ENCODE results near the gene TCF4. TPM values are rescaled to one million over a fixed set of nuclear protein-coding genes. Genes with fewer than 3 reads are reported as not detected.

TCF4 gene
- total RNA-seq, 5 donors from 2014 or later (not counting 1 experiment from before 2014, with no cell fraction given) = 2.6 to 11.0 (median 6.6) TPM

DNA sequence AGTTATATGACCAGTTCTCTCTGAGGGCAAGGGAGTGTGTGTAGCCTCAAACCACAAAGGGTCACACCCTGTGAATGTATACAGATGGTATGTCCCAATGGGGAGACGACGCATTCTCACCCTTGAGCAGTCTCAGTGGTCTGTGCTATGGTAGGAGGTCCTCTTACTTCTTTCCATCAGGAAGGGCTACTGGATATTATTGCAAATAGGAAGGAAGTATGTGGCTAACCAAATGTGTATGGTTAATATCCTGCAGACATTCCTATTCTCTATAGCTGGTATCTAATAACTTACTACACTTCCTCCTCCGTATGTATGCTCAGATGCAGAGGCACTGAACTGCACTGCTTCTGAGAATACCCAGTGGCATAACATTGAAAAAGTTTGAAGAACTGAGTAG is 322.0 kb downstream of the TCF4 start:
- peaks cover 0 to 2% (median 0%) of the 10 kb centered on the region in 3 donors for H3K9me3 Mint-ChIP-seq
- H3K27me3 Mint-ChIP-seq = no peaks in the 10 kb centered on the region
- DNase-seq = no peak
- Histone ChIP-seq H3K4me1 (ENCODE audit: control insufficient read depth in 1 of 2, extremely low read depth in 1 of 2, insufficient read depth in 2 of 2, low read length in 2 of 2) (no peaks in the 10 kb centered on the region), H3K27ac (ENCODE audit: low read length) (no peak overlapping the region), H3K9me3 (no peaks in the 10 kb centered on the region), H3K27me3 (replicated peaks in 1 of 2; ENCODE audit: control insufficient read depth in 2 of 2, extremely low read depth in 1 of 2, insufficient read depth in 2 of 2, low read length in 1 of 2) (no peaks in the 10 kb centered on the region), H3K4me3 (ENCODE audit: control insufficient read depth in 1 of 2, extremely low read depth in 1 of 2, low read length in 1 of 2) (no peak overlapping the region), H3K36me3 (ENCODE audit: control insufficient read depth in 2 of 2, extremely low read depth in 1 of 2, insufficient read depth in 1 of 2, low read length in 1 of 2) (no peaks in the 10 kb centered on the region)
- H3K4me1 Mint-ChIP-seq = no peaks in the 10 kb centered on the region
- no peaks in the 10 kb centered on the region for H3K36me3 Mint-ChIP-seq
- CTCF ChIA-PET = interaction anchor here in 1 of 2 donors (0.6 kb wide), 1 partner anchor 1367 kb away, joined by 3 read pairs; no protein-coding TSS in a partner anchor
- no peak for ATAC-seq (replicated peaks in 1 of 4)
- POLR2A ChIA-PET = no interaction called here
- WGBS (ENCODE audit: insufficient coverage) = no CpG with 5 or more reads among the region's 3 CpGs
- H3K27ac Mint-ChIP-seq = no peak overlapping the region
- H3K4me3 Mint-ChIP-seq = no peak overlapping the region

DNA sequence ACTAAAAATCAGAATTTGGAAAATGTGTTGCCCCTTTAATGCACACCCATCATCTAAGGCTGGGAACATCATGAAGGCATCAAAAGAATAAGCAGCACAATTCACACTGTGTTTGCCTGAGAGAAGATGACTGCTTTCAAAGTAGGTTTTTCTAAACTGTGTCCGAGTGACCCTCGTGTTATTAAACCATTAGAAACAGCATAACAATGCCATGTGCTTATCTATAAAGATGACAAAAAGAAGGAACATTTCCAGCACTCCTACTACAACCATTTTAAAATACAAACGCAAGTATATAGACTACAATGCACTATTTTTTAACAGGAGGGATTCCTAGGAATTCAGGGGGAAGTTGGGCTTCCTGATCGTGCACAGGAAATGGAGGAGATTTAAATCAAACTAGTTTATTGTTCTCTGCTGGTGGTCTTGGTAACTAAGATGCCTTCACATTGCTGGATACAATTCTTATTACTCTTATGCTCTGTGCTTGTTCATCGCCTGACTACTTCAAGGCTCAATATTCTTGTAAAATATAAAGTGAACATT is 322.8 kb downstream of the TCF4 start:
- ChIA-PET POLR2A (no interaction called here), CTCF (no interaction called here)
- no peaks in the 10 kb centered on the region for H3K27me3 Mint-ChIP-seq
- Histone ChIP-seq H3K27ac (ENCODE audit: low read length) (no peak overlapping the region), H3K4me1 (ENCODE audit: control insufficient read depth in 1 of 2, extremely low read depth in 1 of 2, insufficient read depth in 2 of 2, low read length in 2 of 2) (no peaks in the 10 kb centered on the region), H3K9me3 (no peaks in the 10 kb centered on the region), H3K27me3 (replicated peaks in 1 of 2; ENCODE audit: control insufficient read depth in 2 of 2, extremely low read depth in 1 of 2, insufficient read depth in 2 of 2, low read length in 1 of 2) (no peaks in the 10 kb centered on the region), H3K4me3 (ENCODE audit: control insufficient read depth in 1 of 2, extremely low read depth in 1 of 2, low read length in 1 of 2) (no peak overlapping the region), H3K36me3 (ENCODE audit: control insufficient read depth in 2 of 2, extremely low read depth in 1 of 2, insufficient read depth in 1 of 2, low read length in 1 of 2) (no peaks in the 10 kb centered on the region)
- DNase-seq = no peak
- no peaks in the 10 kb centered on the region for H3K4me1 Mint-ChIP-seq
- no peak overlapping the region for H3K27ac Mint-ChIP-seq
- no peak overlapping the region for H3K4me3 Mint-ChIP-seq
- no peak for ATAC-seq (replicated peaks in 1 of 4)
- no CpG with 5 or more reads among the region's 5 CpGs for WGBS (ENCODE audit: insufficient coverage)
- H3K9me3 Mint-ChIP-seq = peaks cover 0 to 2% (median 0%) of the 10 kb centered on the region in 3 donors
- no peaks in the 10 kb centered on the region for H3K36me3 Mint-ChIP-seq

DNA sequence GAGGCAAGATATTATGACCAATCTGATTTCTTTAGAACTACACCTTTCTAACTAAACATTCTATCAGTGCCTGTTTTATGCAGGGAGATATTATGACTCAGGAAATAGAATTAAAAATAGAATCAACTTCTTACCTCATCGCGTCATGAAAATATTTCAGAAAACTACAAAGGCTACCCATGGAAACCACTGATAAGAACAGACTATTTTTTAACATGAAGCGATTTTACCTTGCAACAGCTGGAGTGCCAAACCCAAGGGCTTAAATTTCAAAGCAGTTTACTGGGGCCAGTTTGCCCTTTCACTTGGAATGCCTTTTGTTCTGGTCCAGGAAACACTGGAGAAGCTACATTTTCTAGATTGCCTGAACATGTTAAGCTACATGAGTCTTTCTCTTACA is 323.9 kb downstream of the TCF4 start:
- ChIA-PET POLR2A (interaction anchor here in 1 of 2 donors (0.7 kb wide), 1 partner anchor 180 kb away, joined by 5 read pairs; no protein-coding TSS in a partner anchor), CTCF (no interaction called here)
- H3K4me3 Mint-ChIP-seq = no peak overlapping the region
- no peak for ATAC-seq (replicated peaks in 1 of 4)
- H3K9me3 ChIP-seq = no peaks in the 10 kb centered on the region
- no peaks in the 10 kb centered on the region for H3K4me1 Mint-ChIP-seq
- no peak overlapping the region for H3K4me3 ChIP-seq (ENCODE audit: control insufficient read depth in 1 of 2, extremely low read depth in 1 of 2, low read length in 1 of 2)
- H3K27ac Mint-ChIP-seq = no peak overlapping the region
- no peak for DNase-seq
- 33% methylated on average over 1 of the region's 3 CpGs for WGBS (ENCODE audit: insufficient coverage)
- no peaks in the 10 kb centered on the region for H3K27me3 ChIP-seq (replicated peaks in 1 of 2; ENCODE audit: control insufficient read depth in 2 of 2, extremely low read depth in 1 of 2, insufficient read depth in 2 of 2, low read length in 1 of 2)
- H3K36me3 Mint-ChIP-seq = no peaks in the 10 kb centered on the region
- H3K4me1 ChIP-seq (ENCODE audit: control insufficient read depth in 1 of 2, extremely low read depth in 1 of 2, insufficient read depth in 2 of 2, low read length in 2 of 2) = no peaks in the 10 kb centered on the region
- H3K27me3 Mint-ChIP-seq = no peaks in the 10 kb centered on the region
- no peaks in the 10 kb centered on the region for H3K36me3 ChIP-seq (ENCODE audit: control insufficient read depth in 2 of 2, extremely low read depth in 1 of 2, insufficient read depth in 1 of 2, low read length in 1 of 2)
- no peaks in the 10 kb centered on the region for H3K9me3 Mint-ChIP-seq
- no peak overlapping the region for H3K27ac ChIP-seq (ENCODE audit: low read length)

DNA sequence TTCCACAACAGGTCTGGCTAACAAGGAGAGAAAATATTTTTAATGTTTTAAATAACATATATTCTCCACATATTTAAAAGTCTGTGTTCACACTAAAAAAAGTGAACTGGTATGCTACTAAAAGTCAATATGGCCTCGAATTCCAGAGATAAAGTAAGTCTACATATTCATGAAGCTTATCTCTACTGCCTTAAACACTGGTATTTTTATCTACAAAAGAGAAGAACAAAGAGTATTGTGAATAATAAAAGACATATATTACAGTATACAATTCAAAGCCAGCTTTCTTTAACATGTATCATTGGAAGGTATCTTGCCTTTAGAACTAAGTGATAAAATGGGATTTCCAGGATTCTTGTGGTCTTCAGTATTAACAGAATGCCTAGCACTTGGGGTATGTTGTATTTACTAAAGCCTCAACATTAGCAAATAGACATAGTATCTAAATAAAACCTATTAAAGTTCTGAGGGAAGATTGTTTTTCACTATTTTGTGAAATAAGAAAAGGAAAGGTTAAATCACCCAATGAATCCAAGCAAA is 325.9 kb downstream of the TCF4 start:
- Mint-ChIP-seq H3K4me1 (no peaks in the 10 kb centered on the region), H3K27ac (no peak overlapping the region), H3K36me3 (no peaks in the 10 kb centered on the region), H3K4me3 (no peak overlapping the region), H3K27me3 (no peaks in the 10 kb centered on the region), H3K9me3 (no peaks in the 10 kb centered on the region)
- Histone ChIP-seq H3K4me1 (ENCODE audit: control insufficient read depth in 1 of 2, extremely low read depth in 1 of 2, insufficient read depth in 2 of 2, low read length in 2 of 2) (no peaks in the 10 kb centered on the region), H3K36me3 (ENCODE audit: control insufficient read depth in 2 of 2, extremely low read depth in 1 of 2, insufficient read depth in 1 of 2, low read length in 1 of 2) (no peaks in the 10 kb centered on the region), H3K9me3 (no peaks in the 10 kb centered on the region), H3K27ac (ENCODE audit: low read length) (no peak overlapping the region), H3K27me3 (replicated peaks in 1 of 2; ENCODE audit: control insufficient read depth in 2 of 2, extremely low read depth in 1 of 2, insufficient read depth in 2 of 2, low read length in 1 of 2) (no peaks in the 10 kb centered on the region), H3K4me3 (ENCODE audit: control insufficient read depth in 1 of 2, extremely low read depth in 1 of 2, low read length in 1 of 2) (no peak overlapping the region)
- WGBS (ENCODE audit: insufficient coverage) = no CpG with 5 or more reads among the region's 1 CpG
- ChIA-PET POLR2A (interaction anchor here in 1 of 2 donors (0.6 kb wide), 1 partner anchor 38 kb away, joined by 8 read pairs; no protein-coding TSS in a partner anchor), CTCF (no interaction called here)
- no peak for DNase-seq
- ATAC-seq (replicated peaks in 1 of 4) = no peak

DNA sequence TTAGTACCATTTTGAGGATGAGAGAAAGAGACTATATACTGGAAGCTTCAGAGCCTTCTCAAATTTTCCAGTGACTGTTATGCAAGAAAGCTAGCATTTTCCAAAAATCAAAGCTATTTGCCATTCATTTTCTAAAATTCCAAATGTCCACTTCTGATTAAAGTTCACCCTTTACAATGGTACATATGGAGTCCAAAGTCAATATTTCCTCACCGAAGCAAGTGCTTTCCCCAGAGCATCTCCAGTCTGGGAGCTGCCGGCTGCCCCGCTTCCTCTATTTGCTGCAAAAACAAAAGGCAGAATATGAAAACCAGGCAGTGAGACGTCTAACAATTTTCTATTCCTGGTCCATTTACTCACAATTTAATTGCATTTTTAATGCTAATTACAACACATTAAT is 326.7 kb downstream of the TCF4 start:
- Histone ChIP-seq H3K4me3 (ENCODE audit: control insufficient read depth in 1 of 2, extremely low read depth in 1 of 2, low read length in 1 of 2) (no peak overlapping the region), H3K4me1 (ENCODE audit: control insufficient read depth in 1 of 2, extremely low read depth in 1 of 2, insufficient read depth in 2 of 2, low read length in 2 of 2) (no peaks in the 10 kb centered on the region), H3K27ac (ENCODE audit: low read length) (no peak overlapping the region), H3K27me3 (replicated peaks in 1 of 2; ENCODE audit: control insufficient read depth in 2 of 2, extremely low read depth in 1 of 2, insufficient read depth in 2 of 2, low read length in 1 of 2) (no peaks in the 10 kb centered on the region), H3K9me3 (no peaks in the 10 kb centered on the region), H3K36me3 (ENCODE audit: control insufficient read depth in 2 of 2, extremely low read depth in 1 of 2, insufficient read depth in 1 of 2, low read length in 1 of 2) (no peaks in the 10 kb centered on the region)
- DNase-seq (no peak), ATAC-seq (replicated peaks in 1 of 4) (no peak)
- no peaks in the 10 kb centered on the region for H3K4me1 Mint-ChIP-seq
- H3K27me3 Mint-ChIP-seq = no peaks in the 10 kb centered on the region
- 90% methylated on average over 2 of the region's 4 CpGs for WGBS (ENCODE audit: insufficient coverage)
- no peak overlapping the region for H3K27ac Mint-ChIP-seq
- no peaks in the 10 kb centered on the region for H3K9me3 Mint-ChIP-seq
- no peak overlapping the region for H3K4me3 Mint-ChIP-seq
- POLR2A ChIA-PET = no interaction called here
- H3K36me3 Mint-ChIP-seq = no peaks in the 10 kb centered on the region
- CTCF ChIA-PET = no interaction called here

DNA sequence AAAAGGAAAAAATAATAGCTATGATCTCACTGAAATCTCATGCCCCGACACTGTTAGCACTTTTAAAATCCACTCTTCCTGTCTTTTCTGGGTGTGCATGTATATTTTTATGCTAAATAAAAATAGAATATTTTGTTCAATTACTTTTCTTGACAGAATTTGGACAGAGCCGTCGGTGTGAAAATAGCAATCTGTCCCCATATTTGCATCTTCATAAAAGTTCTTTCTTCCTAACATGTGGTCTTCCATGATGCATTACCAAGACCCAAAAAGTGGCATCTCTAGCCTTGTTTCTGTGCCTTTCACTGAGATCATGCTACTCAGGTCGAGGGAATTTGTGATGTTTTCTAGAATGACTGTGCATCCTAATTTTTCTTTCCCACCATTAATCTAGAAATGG is 329.9 kb downstream of the TCF4 start:
- Histone ChIP-seq H3K27me3 (replicated peaks in 1 of 2; ENCODE audit: control insufficient read depth in 2 of 2, extremely low read depth in 1 of 2, insufficient read depth in 2 of 2, low read length in 1 of 2) (no peaks in the 10 kb centered on the region), H3K9me3 (no peaks in the 10 kb centered on the region), H3K36me3 (ENCODE audit: control insufficient read depth in 2 of 2, extremely low read depth in 1 of 2, insufficient read depth in 1 of 2, low read length in 1 of 2) (no peaks in the 10 kb centered on the region), H3K27ac (ENCODE audit: low read length) (no peak overlapping the region), H3K4me3 (ENCODE audit: control insufficient read depth in 1 of 2, extremely low read depth in 1 of 2, low read length in 1 of 2) (no peak overlapping the region), H3K4me1 (ENCODE audit: control insufficient read depth in 1 of 2, extremely low read depth in 1 of 2, insufficient read depth in 2 of 2, low read length in 2 of 2) (no peaks in the 10 kb centered on the region)
- WGBS (ENCODE audit: insufficient coverage) = 100% methylated on average over 2 of the region's 4 CpGs
- no peaks in the 10 kb centered on the region for H3K36me3 Mint-ChIP-seq
- no peak for DNase-seq
- no peaks in the 10 kb centered on the region for H3K27me3 Mint-ChIP-seq
- H3K4me3 Mint-ChIP-seq = no peak overlapping the region
- POLR2A ChIA-PET = no interaction called here
- H3K4me1 Mint-ChIP-seq = no peaks in the 10 kb centered on the region
- ATAC-seq (replicated peaks in 1 of 4) = no peak
- CTCF ChIA-PET = no interaction called here
- no peaks in the 10 kb centered on the region for H3K9me3 Mint-ChIP-seq
- H3K27ac Mint-ChIP-seq = no peak overlapping the region

DNA sequence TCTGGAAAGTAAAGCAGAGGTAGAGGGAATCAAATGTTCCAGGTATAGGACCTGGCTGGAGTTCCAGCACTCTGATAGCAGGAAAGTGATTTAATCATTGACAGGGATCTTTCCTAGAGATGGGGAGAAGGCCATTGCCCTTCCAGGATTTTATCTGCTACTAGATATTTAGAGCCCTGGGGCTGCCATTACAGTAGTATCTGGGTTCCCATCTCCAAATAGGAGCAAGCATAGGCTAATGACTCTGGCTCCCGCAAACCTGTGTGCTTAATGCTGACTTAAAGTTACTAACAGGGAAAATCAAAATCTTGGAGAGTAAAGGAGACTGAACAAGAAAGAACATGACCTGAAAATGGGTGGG is 331.1 kb downstream of the TCF4 start:
- Histone ChIP-seq H3K4me3 (ENCODE audit: control insufficient read depth in 1 of 2, extremely low read depth in 1 of 2, low read length in 1 of 2) (no peak overlapping the region), H3K36me3 (ENCODE audit: control insufficient read depth in 2 of 2, extremely low read depth in 1 of 2, insufficient read depth in 1 of 2, low read length in 1 of 2) (no peaks in the 10 kb centered on the region), H3K4me1 (ENCODE audit: control insufficient read depth in 1 of 2, extremely low read depth in 1 of 2, insufficient read depth in 2 of 2, low read length in 2 of 2) (no peaks in the 10 kb centered on the region), H3K27ac (ENCODE audit: low read length) (no peak overlapping the region), H3K9me3 (no peaks in the 10 kb centered on the region), H3K27me3 (replicated peaks in 1 of 2; ENCODE audit: control insufficient read depth in 2 of 2, extremely low read depth in 1 of 2, insufficient read depth in 2 of 2, low read length in 1 of 2) (no peaks in the 10 kb centered on the region)
- DNase-seq = no peak
- no peaks in the 10 kb centered on the region for H3K4me1 Mint-ChIP-seq
- no peaks in the 10 kb centered on the region for H3K36me3 Mint-ChIP-seq
- no peaks in the 10 kb centered on the region for H3K9me3 Mint-ChIP-seq
- H3K27ac Mint-ChIP-seq = no peak overlapping the region
- H3K27me3 Mint-ChIP-seq = no peaks in the 10 kb centered on the region
- 100% methylated on average over 1 of the region's 1 CpG for WGBS (ENCODE audit: insufficient coverage)
- POLR2A ChIA-PET = no interaction called here
- CTCF ChIA-PET = no interaction called here
- no peak overlapping the region for H3K4me3 Mint-ChIP-seq
- no peak for ATAC-seq (replicated peaks in 1 of 4)

All from T-cell (primary cell).